HepG2 (cell line): ENCODE data around the gene CISD3. TPM values are rescaled to one million over a fixed set of nuclear protein-coding genes. Genes with fewer than 3 reads are reported as not detected.

Experiments used
- ADNP ChIP-seq: sonication (generic); formaldehyde crosslinking; IDR thresholded peaks from 2 replicates; pipeline ENCODE4 v1.4.0; 2020; ENCODE audit warnings: missing genetic modification reagents
- ASH2L ChIP-seq: fragments of 300-600, 200-600 bp; sonication (generic); IDR thresholded peaks from 2 replicates; pipeline ENCODE4 v1.7.0; 2017; ENCODE audit warnings: low read depth, mild to moderate bottlenecking, moderate library complexity, mixed read lengths, low read length; ENCODE audit not compliant: insufficient read length
- ATAD3A ChIP-seq: sonication (generic); formaldehyde crosslinking; IDR thresholded peaks from 2 replicates; pipeline ENCODE4 v1.4.0; 2020; ENCODE audit warnings: missing genetic modification reagents
- BRCA1 ChIP-seq: sonication (generic); formaldehyde crosslinking; IDR thresholded peaks from 2 replicates; pipeline ENCODE4 v1.4.0; 2020; ENCODE audit warnings: missing genetic modification reagents
- ETV6 ChIP-seq: sonication (generic); formaldehyde crosslinking; conservative IDR thresholded peaks from 2 replicates; pipeline ENCODE4 v1.4.0; 2020; ENCODE audit warnings: missing genetic modification reagents
- HNF4G ChIP-seq, 2 experiments: sonication (generic) in 1 of 2; formaldehyde crosslinking in 1 of 2; IDR thresholded peaks; 2 replicates each; pipeline versions ENCODE4 v1.4.0 to v1.6.1; 2011 to 2020; ENCODE audit warnings: borderline replicate concordance in 2 of 2, low read depth in 2 of 2, mild to moderate bottlenecking in 2 of 2, low read length in 1 of 2, missing genetic modification reagents in 1 of 2, moderate library complexity in 1 of 2
- MXI1 ChIP-seq: IDR thresholded peaks from 3 replicates; pipeline ENCODE4 v1.6.1; 2012; ENCODE audit warnings: low read depth, low read length, inconsistent platforms, borderline replicate concordance
- NFRKB ChIP-seq: fragments of 450-650 bp; IDR thresholded peaks from 2 replicates; pipeline ENCODE4 v1.6.1; 2017
- PTBP1 ChIP-seq: fragments of 200-400 bp; formaldehyde crosslinking; IDR thresholded peaks from 2 replicates; pipeline ENCODE4 v1.6.1; 2018; ENCODE audit warnings: low read length, low read depth; ENCODE audit not compliant: poor library complexity, severe bottlenecking
- TRIM24 ChIP-seq: sonication (generic); formaldehyde crosslinking; IDR thresholded peaks from 2 replicates; pipeline ENCODE4 v1.8.0; 2022; ENCODE audit warnings: mild to moderate bottlenecking, missing genetic modification reagents
- ZNF383 ChIP-seq: sonication (generic); formaldehyde crosslinking; IDR thresholded peaks from 2 replicates; pipeline ENCODE4 v1.4.0; 2020; ENCODE audit warnings: missing genetic modification reagents, mild to moderate bottlenecking, borderline replicate concordance
- ZNF432 ChIP-seq: sonication (generic); formaldehyde crosslinking; IDR thresholded peaks from 2 replicates; pipeline ENCODE4 v1.5.0; 2020; ENCODE audit warnings: missing genetic modification reagents, mild to moderate bottlenecking, borderline replicate concordance
- ZNF564 ChIP-seq: sonication (generic); formaldehyde crosslinking; IDR thresholded peaks from 2 replicates; pipeline ENCODE4 v1.8.1; 2023; ENCODE audit warnings: mild to moderate bottlenecking, missing genetic modification reagents
- ZNF577 ChIP-seq: sonication (generic); formaldehyde crosslinking; IDR thresholded peaks from 2 replicates; pipeline ENCODE4 v1.4.0; 2020; ENCODE audit warnings: mild to moderate bottlenecking, low read depth, missing genetic modification reagents, borderline replicate concordance
- ZNF709 ChIP-seq: sonication (generic); formaldehyde crosslinking; IDR thresholded peaks from 2 replicates; pipeline ENCODE4 v1.5.0; 2020; ENCODE audit warnings: mild to moderate bottlenecking, missing genetic modification reagents
- polyA plus RNA-seq, 8 experiments: library from polyadenylated mRNA; depleted of rRNA in 3 of 8; stranded (reverse) in 7 of 8; unstranded in 1 of 8; fragments of >200 nt; fragmentation: Illumina TruSeq in 4 of 8; extraction: Trizol in 4 of 8; gene quantifications; 2 replicates each; pipeline versions ENCODE4 v1.2.1 to v1.2.3, GENCODE V29; 2011 to 2016; ENCODE audit warnings: low read depth in 4 of 8, missing spikeins in 1 of 8, mixed read lengths in 1 of 8; ENCODE audit not compliant: insufficient read depth in 1 of 8
- total RNA-seq, 5 experiments: library from RNA; depleted of rRNA; stranded (reverse); fragments of >200 nt; fragmentation: Illumina TruSeq; extraction: Trizol; gene quantifications; 2 replicates each; pipeline ENCODE4 v1.2.3, GENCODE V29; 2016; ENCODE audit warnings: low read depth in 1 of 5
- TF ChIP-seq, protein P1 (sequence below): sonication (generic); formaldehyde crosslinking; IDR thresholded peaks from 2 replicates; pipeline ENCODE4 v1.4.0; 2020; ENCODE audit warnings: missing genetic modification reagents, mild to moderate bottlenecking, borderline replicate concordance
- TF ChIP-seq, protein P2 (sequence below): sonication (generic); formaldehyde crosslinking; conservative IDR thresholded peaks from 2 replicates; pipeline ENCODE4 v1.8.1; 2023; ENCODE audit warnings: missing genetic modification reagents
- TF ChIP-seq, protein P3 (sequence below): sonication (generic); formaldehyde crosslinking; IDR thresholded peaks from 2 replicates; pipeline ENCODE4 v1.4.0; 2020; ENCODE audit warnings: missing genetic modification reagents
- TF ChIP-seq, protein P4 (sequence below): sonication (generic); formaldehyde crosslinking; IDR thresholded peaks from 2 replicates; pipeline ENCODE4 v1.9.0; 2022; ENCODE audit warnings: missing genetic modification reagents, mild to moderate bottlenecking, borderline replicate concordance

Gene CISD3
- total and polyA plus RNA-seq, 2 of the 13 experiments (the other 11 are each of a cell fraction or from before 2014, with no cell fraction given) = 30.0 to 34.1 TPM

DNA sequence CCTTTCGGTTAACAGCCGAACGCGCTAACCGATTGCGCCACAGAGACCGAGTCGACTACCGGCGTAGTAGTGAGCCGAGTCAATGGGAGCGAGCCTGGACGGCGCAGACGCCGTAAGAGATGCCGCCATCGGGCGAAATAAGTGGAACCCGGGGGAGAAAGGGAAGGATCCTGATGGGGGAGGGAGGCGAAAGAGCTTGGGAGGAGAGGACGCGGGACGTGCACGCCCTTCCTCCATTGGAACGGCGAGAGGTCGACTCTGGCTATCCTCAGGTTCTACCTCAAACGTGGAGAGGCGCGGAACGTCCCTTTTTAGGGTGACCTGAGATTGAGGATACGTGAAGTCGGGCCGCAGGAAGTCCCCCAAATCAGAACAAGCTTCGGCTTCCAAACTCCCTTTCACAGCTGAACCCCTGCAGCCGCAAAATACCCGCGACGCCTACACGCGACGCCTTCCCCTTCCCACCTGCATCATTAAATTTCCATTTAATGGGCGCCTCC lies 21.7 kb downstream of the CISD3 start (continued):
- no peak for TF ChIP-seq NFRKB
- peak; percentile 23; the same call in 1 of the 2 replicates for TF ChIP-seq ZNF383 (CRISPR knock-in tag)
- TF ChIP-seq ASH2L = no peak
- TF ChIP-seq ATAD3A = no peak
- no peak for TF ChIP-seq ZNF432 (CRISPR knock-in tag)
- TF ChIP-seq, protein P1, sequence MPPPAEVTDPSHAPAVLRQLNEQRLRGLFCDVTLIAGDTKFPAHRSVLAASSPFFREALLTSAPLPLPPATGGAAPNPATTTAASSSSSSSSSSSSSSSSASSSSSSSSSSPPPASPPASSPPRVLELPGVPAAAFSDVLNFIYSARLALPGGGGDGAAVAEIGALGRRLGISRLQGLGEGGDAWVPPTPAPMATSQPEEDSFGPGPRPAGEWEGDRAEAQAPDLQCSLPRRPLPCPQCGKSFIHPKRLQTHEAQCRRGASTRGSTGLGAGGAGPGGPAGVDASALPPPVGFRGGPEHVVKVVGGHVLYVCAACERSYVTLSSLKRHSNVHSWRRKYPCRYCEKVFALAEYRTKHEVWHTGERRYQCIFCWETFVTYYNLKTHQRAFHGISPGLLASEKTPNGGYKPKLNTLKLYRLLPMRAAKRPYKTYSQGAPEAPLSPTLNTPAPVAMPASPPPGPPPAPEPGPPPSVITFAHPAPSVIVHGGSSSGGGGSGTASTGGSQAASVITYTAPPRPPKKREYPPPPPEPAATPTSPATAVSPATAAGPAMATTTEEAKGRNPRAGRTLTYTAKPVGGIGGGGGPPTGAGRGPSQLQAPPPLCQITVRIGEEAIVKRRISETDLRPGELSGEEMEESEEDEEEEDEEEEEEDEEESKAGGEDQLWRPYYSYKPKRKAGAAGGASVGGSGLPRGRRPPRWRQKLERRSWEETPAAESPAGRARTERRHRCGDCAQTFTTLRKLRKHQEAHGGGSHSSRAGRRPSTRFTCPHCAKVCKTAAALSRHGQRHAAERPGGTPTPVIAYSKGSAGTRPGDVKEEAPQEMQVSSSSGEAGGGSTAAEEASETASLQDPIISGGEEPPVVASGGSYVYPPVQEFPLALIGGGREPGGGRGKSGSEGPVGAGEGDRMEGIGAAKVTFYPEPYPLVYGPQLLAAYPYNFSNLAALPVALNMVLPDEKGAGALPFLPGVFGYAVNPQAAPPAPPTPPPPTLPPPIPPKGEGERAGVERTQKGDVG (CRISPR knock-in tag) = no peak
- peak; percentile 89 for TF ChIP-seq ETV6 (CRISPR knock-in tag)
- TF ChIP-seq ZNF709 (CRISPR knock-in tag) = peak; percentile 87; the same call in 1 of the 2 replicates
- TF ChIP-seq, protein P2, sequence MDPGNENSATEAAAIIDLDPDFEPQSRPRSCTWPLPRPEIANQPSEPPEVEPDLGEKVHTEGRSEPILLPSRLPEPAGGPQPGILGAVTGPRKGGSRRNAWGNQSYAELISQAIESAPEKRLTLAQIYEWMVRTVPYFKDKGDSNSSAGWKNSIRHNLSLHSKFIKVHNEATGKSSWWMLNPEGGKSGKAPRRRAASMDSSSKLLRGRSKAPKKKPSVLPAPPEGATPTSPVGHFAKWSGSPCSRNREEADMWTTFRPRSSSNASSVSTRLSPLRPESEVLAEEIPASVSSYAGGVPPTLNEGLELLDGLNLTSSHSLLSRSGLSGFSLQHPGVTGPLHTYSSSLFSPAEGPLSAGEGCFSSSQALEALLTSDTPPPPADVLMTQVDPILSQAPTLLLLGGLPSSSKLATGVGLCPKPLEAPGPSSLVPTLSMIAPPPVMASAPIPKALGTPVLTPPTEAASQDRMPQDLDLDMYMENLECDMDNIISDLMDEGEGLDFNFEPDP (CRISPR knock-in tag) = no peak
- TF ChIP-seq MXI1 = peak; percentile 79; the same call in 1 of the 3 replicates
- peak; percentile 85; the same call in 1 of the 2 replicates for TF ChIP-seq ZNF564 (CRISPR knock-in tag)
- no peak for TF ChIP-seq TRIM24 (CRISPR knock-in tag)
- TF ChIP-seq, protein P3, sequence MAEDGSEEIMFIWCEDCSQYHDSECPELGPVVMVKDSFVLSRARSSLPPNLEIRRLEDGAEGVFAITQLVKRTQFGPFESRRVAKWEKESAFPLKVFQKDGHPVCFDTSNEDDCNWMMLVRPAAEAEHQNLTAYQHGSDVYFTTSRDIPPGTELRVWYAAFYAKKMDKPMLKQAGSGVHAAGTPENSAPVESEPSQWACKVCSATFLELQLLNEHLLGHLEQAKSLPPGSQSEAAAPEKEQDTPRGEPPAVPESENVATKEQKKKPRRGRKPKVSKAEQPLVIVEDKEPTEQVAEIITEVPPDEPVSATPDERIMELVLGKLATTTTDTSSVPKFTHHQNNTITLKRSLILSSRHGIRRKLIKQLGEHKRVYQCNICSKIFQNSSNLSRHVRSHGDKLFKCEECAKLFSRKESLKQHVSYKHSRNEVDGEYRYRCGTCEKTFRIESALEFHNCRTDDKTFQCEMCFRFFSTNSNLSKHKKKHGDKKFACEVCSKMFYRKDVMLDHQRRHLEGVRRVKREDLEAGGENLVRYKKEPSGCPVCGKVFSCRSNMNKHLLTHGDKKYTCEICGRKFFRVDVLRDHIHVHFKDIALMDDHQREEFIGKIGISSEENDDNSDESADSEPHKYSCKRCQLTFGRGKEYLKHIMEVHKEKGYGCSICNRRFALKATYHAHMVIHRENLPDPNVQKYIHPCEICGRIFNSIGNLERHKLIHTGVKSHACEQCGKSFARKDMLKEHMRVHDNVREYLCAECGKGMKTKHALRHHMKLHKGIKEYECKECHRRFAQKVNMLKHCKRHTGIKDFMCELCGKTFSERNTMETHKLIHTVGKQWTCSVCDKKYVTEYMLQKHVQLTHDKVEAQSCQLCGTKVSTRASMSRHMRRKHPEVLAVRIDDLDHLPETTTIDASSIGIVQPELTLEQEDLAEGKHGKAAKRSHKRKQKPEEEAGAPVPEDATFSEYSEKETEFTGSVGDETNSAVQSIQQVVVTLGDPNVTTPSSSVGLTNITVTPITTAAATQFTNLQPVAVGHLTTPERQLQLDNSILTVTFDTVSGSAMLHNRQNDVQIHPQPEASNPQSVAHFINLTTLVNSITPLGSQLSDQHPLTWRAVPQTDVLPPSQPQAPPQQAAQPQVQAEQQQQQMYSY (CRISPR knock-in tag) = no peak
- TF ChIP-seq, protein P4, sequence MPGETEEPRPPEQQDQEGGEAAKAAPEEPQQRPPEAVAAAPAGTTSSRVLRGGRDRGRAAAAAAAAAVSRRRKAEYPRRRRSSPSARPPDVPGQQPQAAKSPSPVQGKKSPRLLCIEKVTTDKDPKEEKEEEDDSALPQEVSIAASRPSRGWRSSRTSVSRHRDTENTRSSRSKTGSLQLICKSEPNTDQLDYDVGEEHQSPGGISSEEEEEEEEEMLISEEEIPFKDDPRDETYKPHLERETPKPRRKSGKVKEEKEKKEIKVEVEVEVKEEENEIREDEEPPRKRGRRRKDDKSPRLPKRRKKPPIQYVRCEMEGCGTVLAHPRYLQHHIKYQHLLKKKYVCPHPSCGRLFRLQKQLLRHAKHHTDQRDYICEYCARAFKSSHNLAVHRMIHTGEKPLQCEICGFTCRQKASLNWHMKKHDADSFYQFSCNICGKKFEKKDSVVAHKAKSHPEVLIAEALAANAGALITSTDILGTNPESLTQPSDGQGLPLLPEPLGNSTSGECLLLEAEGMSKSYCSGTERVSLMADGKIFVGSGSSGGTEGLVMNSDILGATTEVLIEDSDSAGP (CRISPR knock-in tag) = no peak; the same call in 1 of the 2 replicates
- no peak for TF ChIP-seq ADNP
- no peak for TF ChIP-seq HNF4G (IDR thresholded peaks at IDR 0.05; ENCODE audit: borderline replicate concordance, low read depth, low read length)
- 0 out of 2 replicates have a peak, but pooled peaks have one; percentile 40 for TF ChIP-seq HNF4G (CRISPR knock-in tag; IDR thresholded peaks at IDR 0.05; ENCODE audit: borderline replicate concordance, low read depth)
- TF ChIP-seq PTBP1 = peak; percentile 95
- TF ChIP-seq ZNF577 (CRISPR knock-in tag) = no peak
- TF ChIP-seq BRCA1 (CRISPR knock-in tag) = 0 out of 2 replicates have a peak, but pooled peaks have one; percentile 21
